NT2/D1 (cell line): ENCODE results near the gene UIMC1.

Experiments
- DNase-seq: peaks from one replicate; pipeline ENCODE4 v3.0.0-alpha.2; 2011; ENCODE audit warnings: low read depth, low spot score
- H3K27me3 ChIP-seq: 2 replicates; pipeline ENCODE4 v1.6.0; 2011; ENCODE audit warnings: mild to moderate bottlenecking; ENCODE audit not compliant: insufficient read length, insufficient read depth
- H3K36me3 ChIP-seq: 2 replicates; pipeline ENCODE4 v1.6.1; 2011; ENCODE audit warnings: mild to moderate bottlenecking, low read length, mixed read lengths; ENCODE audit not compliant: insufficient read depth, insufficient read length
- H3K4me1 ChIP-seq: 2 replicates; pipeline ENCODE4 v1.5.1; 2011; ENCODE audit not compliant: insufficient read depth, insufficient read length
- H3K4me3 ChIP-seq: 2 replicates; pipeline ENCODE4 v1.5.1; 2011; ENCODE audit warnings: low read depth; ENCODE audit not compliant: insufficient read length
- H3K9ac ChIP-seq: 2 replicates; pipeline ENCODE4 v1.6.0; 2011; ENCODE audit warnings: low read depth; ENCODE audit not compliant: insufficient read length
- H3K9me3 ChIP-seq: 2 replicates; pipeline ENCODE4 v1.5.1; 2011; ENCODE audit warnings: mild to moderate bottlenecking, low read length; ENCODE audit not compliant: insufficient read depth
- SUZ12 ChIP-seq: IDR thresholded peaks from 2 replicates; pipeline ENCODE4 v1.6.1; 2011; ENCODE audit not compliant: insufficient read length, insufficient read depth; ENCODE audit errors: extremely low read depth
- YY1 ChIP-seq: IDR thresholded peaks from 2 replicates; pipeline ENCODE4 v1.6.1; 2011; ENCODE audit not compliant: insufficient read length, insufficient read depth
- ZNF274 ChIP-seq: IDR thresholded peaks from 2 replicates; pipeline ENCODE4 v1.6.1; 2011; ENCODE audit warnings: mild to moderate bottlenecking, low read depth, low read length

UIMC1 gene

DNA sequence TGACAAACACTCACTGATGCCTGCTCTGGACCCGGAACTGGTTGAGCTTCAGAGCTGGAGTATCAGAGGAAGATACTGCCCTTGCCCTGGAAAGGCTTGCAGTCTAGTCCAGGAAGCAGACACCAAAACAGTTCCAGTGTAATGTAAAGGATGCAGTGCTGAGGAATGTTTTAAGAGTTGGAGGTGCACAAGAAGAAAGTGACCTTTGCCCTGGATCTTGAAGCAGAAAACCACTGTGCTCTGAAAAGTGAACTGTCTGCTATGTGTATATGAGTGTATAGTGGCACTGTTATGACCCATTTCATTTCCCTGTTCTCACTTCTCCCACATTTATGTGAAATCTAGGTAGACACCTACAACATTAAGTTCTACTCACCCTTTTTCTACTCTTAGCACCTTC, 18.0 kb upstream of the UIMC1 start:
- no peak overlapping the region for H3K9ac ChIP-seq
- H3K4me3 ChIP-seq: no peak overlapping the region
- no peaks in the 10 kb centered on the region for H3K9me3 ChIP-seq
- H3K36me3 ChIP-seq: peaks cover 9% of the 10 kb centered on the region
- no peaks in the 10 kb centered on the region for H3K4me1 ChIP-seq
- DNase-seq: no peak
- TF ChIP-seq SUZ12 (no peak), YY1 (no peak), ZNF274 (no peak)
- no peaks in the 10 kb centered on the region for H3K27me3 ChIP-seq

DNA sequence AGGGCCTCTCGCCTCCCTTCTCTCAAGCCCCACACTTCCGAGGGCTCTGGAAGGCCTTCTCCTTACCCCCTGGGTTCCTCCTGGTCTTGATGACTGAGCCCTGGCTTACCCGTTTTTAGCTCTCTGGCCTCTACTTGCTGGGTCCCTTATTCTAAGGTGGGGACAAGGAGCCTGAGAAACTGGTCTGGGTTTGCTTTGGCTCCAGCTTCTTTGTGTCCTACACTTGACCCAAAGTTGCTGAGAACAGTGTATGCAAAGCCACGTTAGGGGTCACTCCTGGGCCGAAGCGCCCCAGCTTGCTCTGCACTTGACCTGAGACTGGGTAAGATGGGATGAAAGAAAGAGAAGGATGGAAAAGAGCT, 16.7 kb upstream of the UIMC1 start:
- Histone ChIP-seq H3K4me3 (peak overlapping the region; percentile 82), H3K9ac (peak overlapping the region; percentile 92), H3K4me1 (no peaks in the 10 kb centered on the region), H3K27me3 (no peaks in the 10 kb centered on the region), H3K36me3 (peaks cover 9% of the 10 kb centered on the region), H3K9me3 (no peaks in the 10 kb centered on the region)
- TF ChIP-seq ZNF274 (no peak), YY1 (no peak), SUZ12 (no peak)
- DNase-seq: no peak

DNA sequence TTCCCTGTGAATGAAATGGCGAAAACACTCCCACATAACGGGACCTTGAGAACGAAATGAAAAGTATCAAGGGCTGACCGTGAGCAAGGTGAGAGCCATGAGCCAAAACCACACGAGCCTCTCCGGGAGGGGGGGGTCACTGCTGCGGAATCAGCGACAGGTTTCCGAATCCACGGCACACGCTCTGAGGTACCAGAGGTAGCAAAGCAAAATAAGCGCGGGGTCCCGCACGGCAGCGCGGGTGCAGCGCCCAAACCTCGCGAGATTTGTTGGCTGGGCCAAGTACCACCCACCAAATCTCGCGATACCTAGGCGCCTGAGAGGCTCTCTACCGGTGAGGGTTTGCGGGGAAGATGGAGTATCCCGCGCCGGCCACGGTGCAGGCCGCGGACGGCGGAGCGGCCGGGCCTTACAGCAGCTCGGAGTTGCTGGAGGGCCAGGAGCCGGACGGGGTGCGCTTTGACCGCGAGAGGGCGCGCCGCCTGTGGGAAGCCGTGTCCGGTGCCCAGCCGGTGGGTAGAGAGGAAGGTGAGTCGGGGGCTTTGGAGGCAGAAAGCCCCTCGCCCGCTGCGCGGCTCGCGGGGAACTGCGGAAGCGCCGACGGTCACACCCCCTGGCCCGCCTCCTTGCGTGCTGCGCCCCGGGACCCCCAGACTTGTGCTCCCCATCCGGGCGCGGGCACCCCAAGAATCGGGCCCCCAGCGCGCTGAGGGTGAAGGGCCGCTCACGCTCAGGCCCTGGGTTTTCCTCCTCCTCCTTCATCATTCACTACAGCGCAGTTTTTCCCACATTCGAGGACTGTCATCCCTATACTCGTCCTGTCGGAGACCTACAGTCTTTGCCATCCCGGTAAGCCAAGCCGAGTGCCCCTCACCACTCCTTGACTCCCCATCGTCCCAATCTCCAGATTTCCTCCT, 16.1 kb upstream of the UIMC1 start, which contains the start of gene ZNF346:
Gene ZNF346 (plus strand): TSS at position 311 of the 917 bp plus-strand sequence. CDS start 43 bp downstream, at position 354.
- Histone ChIP-seq H3K27me3 (no peaks in the 10 kb centered on the region), H3K4me3 (peak within 1 kb of the TSS; percentile 82), H3K9me3 (no peaks in the 10 kb centered on the region), H3K36me3 (peaks cover 8% of the 10 kb centered on the region), H3K4me1 (no peaks in the 10 kb centered on the region), H3K9ac (peak within 1 kb of the TSS; percentile 92)
- peak; percentile 74 for DNase-seq
- TF ChIP-seq YY1 (no peak), ZNF274 (no peak), SUZ12 (no peak)

GRCh38 chr5:177020033-177020432, 13.5 kb upstream of the UIMC1 start:
- peaks cover 7% of the 10 kb centered on the region for H3K36me3 ChIP-seq
- H3K9ac ChIP-seq: no peak overlapping the region
- no peaks in the 10 kb centered on the region for H3K4me1 ChIP-seq
- no peaks in the 10 kb centered on the region for H3K27me3 ChIP-seq
- no peak for TF ChIP-seq SUZ12
- TF ChIP-seq ZNF274: no peak
- no peak for TF ChIP-seq YY1
- H3K9me3 ChIP-seq: no peaks in the 10 kb centered on the region
- DNase-seq: no peak
- no peak overlapping the region for H3K4me3 ChIP-seq

GRCh38 chr5:177018341-177018740, 11.8 kb upstream of the UIMC1 start:
- TF ChIP-seq YY1 (no peak), ZNF274 (no peak), SUZ12 (no peak)
- DNase-seq: no peak
- Histone ChIP-seq H3K9me3 (no peaks in the 10 kb centered on the region), H3K36me3 (no peaks in the 10 kb centered on the region), H3K27me3 (no peaks in the 10 kb centered on the region), H3K4me1 (no peaks in the 10 kb centered on the region), H3K9ac (no peak overlapping the region), H3K4me3 (no peak overlapping the region)

DNA sequence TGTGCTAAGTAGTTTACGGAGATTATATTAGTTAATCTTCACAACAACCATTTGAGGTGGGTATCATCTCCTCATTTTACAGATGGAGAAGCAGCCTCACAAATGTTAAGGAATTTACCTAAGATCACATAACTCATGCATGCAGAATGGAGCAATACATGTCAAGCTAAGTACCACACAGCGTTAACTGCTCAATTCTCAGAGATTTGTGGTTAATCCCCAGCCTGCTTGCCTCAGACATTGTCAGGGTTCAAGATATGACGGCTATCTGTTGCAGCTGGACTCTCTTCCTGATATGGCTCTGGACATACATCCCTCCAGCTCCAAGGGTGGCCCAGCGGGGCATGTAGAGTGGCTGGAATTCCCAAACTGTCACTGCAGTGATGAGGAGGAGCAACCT, 8.6 kb upstream of the UIMC1 start:
- no peaks in the 10 kb centered on the region for H3K36me3 ChIP-seq
- H3K9ac ChIP-seq: no peak overlapping the region
- H3K9me3 ChIP-seq: no peaks in the 10 kb centered on the region
- no peak for DNase-seq
- no peaks in the 10 kb centered on the region for H3K27me3 ChIP-seq
- H3K4me1 ChIP-seq: no peaks in the 10 kb centered on the region
- H3K4me3 ChIP-seq: no peak overlapping the region
- no peak for TF ChIP-seq SUZ12
- TF ChIP-seq ZNF274: no peak
- no peak for TF ChIP-seq YY1

GRCh38 chr5:177010153-177010552, 3.6 kb upstream of the UIMC1 start:
- Histone ChIP-seq H3K36me3 (no peaks in the 10 kb centered on the region), H3K4me3 (no peak overlapping the region), H3K4me1 (no peaks in the 10 kb centered on the region), H3K9ac (no peak overlapping the region), H3K27me3 (no peaks in the 10 kb centered on the region), H3K9me3 (no peaks in the 10 kb centered on the region)
- no peak for TF ChIP-seq YY1
- no peak for TF ChIP-seq SUZ12
- no peak for TF ChIP-seq ZNF274
- no peak for DNase-seq
